CD14-positive monocyte (primary cell): ENCODE measurements around the gene CARMIL1. TPM values are rescaled to one million over a fixed set of nuclear protein-coding genes. Genes with fewer than 3 reads are reported as not detected.

Experiments used
- DNase-seq, 3 donors: peaks; one replicate each; pipeline ENCODE4 v3.0.0-alpha.2; 2011 to 2022
- H2AFZ ChIP-seq: 2 replicates; pipeline ENCODE4 v1.6.0; 2012; ENCODE audit warnings: mild to moderate bottlenecking, low read depth, low read length, inconsistent platforms; ENCODE audit not compliant: insufficient read depth, poor library complexity, severe bottlenecking
- H3K27ac ChIP-seq, 2 donors: 1 replicate in 1 of 2; 2 replicates in 1 of 2; pipeline ENCODE4 v1.5.1; 2012 to 2013; ENCODE audit warnings: low read length in 2 of 2, control low read depth in 1 of 2, inconsistent platforms in 1 of 2, low read depth in 1 of 2, mild to moderate bottlenecking in 1 of 2
- H3K27me3 ChIP-seq, 2 donors: one replicate each; pipeline versions ENCODE4 v1.6.0 to v1.6.1; 2011 to 2013; ENCODE audit warnings: low read length in 2 of 2; ENCODE audit not compliant: control insufficient read depth in 2 of 2, insufficient read depth in 2 of 2
- H3K36me3 ChIP-seq, 2 donors: replicated peaks in 1 of 2; 1 replicate in 1 of 2; 2 replicates in 1 of 2; pipeline versions ENCODE4 v1.5.1 to v1.6.1; 2012 to 2013; ENCODE audit warnings: low read length in 2 of 2, control low read depth in 1 of 2, inconsistent platforms in 1 of 2, mild to moderate bottlenecking in 1 of 2; ENCODE audit not compliant: insufficient read depth in 2 of 2, control insufficient read depth in 1 of 2
- H3K4me1 ChIP-seq, 2 donors: 1 replicate in 1 of 2; 2 replicates in 1 of 2; pipeline versions ENCODE4 v1.5.1 to v1.6.1; 2012 to 2013; ENCODE audit warnings: low read length in 2 of 2, control low read depth in 1 of 2, inconsistent platforms in 1 of 2, mild to moderate bottlenecking in 1 of 2, moderate library complexity in 1 of 2; ENCODE audit not compliant: insufficient read depth in 2 of 2, control insufficient read depth in 1 of 2
- H3K4me2 ChIP-seq: replicated peaks from 2 replicates; pipeline ENCODE3; 2012; ENCODE audit warnings: low read length, moderate library complexity, mild to moderate bottlenecking; ENCODE audit not compliant: poor library complexity, severe bottlenecking; ENCODE audit errors: extremely low read depth
- H3K4me3 ChIP-seq, 3 experiments: fragments of 200-600 bp in 1 of 3; sonication (generic) in 1 of 3; replicated peaks in 1 of 3; 1 replicate in 2 of 3; 2 replicates in 1 of 3; pipeline ENCODE4 v1.5.1; 2011 to 2013; ENCODE audit warnings: low read length in 3 of 3, mild to moderate bottlenecking in 3 of 3, control low read depth in 2 of 3, low read depth in 2 of 3, inconsistent platforms in 1 of 3, moderate library complexity in 1 of 3
- H3K79me2 ChIP-seq: 2 replicates; pipeline ENCODE4 v1.6.0; 2012; ENCODE audit warnings: mild to moderate bottlenecking, control low read depth, inconsistent platforms, low read length, moderate library complexity; ENCODE audit not compliant: insufficient read depth
- H3K9ac ChIP-seq: 2 replicates; pipeline ENCODE4 v1.6.0; 2017; ENCODE audit warnings: low read length, mild to moderate bottlenecking; ENCODE audit not compliant: insufficient read depth, poor library complexity, severe bottlenecking
- H3K9me3 ChIP-seq, 2 donors: replicated peaks in 1 of 2; 1 replicate in 1 of 2; 2 replicates in 1 of 2; pipeline versions ENCODE4 v1.5.1 to v1.6.1; 2012 to 2013; ENCODE audit warnings: low read length in 2 of 2, control low read depth in 1 of 2; ENCODE audit not compliant: control insufficient read depth in 1 of 2, insufficient read depth in 1 of 2
- H4K20me1 ChIP-seq: 2 replicates; pipeline ENCODE4 v1.6.0; 2012; ENCODE audit warnings: mild to moderate bottlenecking, low read length, control low read depth, moderate library complexity; ENCODE audit not compliant: insufficient read depth
- H3K27ac Mint-ChIP-seq, 7 donors: one replicate each; pipeline ENCODE4 v1.8.0; 2020; ENCODE audit warnings: mild to moderate bottlenecking in 7 of 7, mixed read lengths in 7 of 7, moderate library complexity in 6 of 7, inconsistent platforms in 2 of 7
- H3K27me3 Mint-ChIP-seq, 3 donors: one replicate each; pipeline ENCODE4 v1.8.0; 2021 to 2022; ENCODE audit warnings: low read depth in 3 of 3, mild to moderate bottlenecking in 3 of 3, mixed read lengths in 3 of 3, moderate library complexity in 3 of 3, inconsistent platforms in 1 of 3
- H3K36me3 Mint-ChIP-seq, 2 donors: one replicate each; pipeline ENCODE4 v1.8.0; 2020; ENCODE audit warnings: mixed read lengths in 2 of 2, inconsistent platforms in 1 of 2, mild to moderate bottlenecking in 1 of 2
- H3K4me1 Mint-ChIP-seq: one replicate; pipeline ENCODE4 v1.8.0; 2020; ENCODE audit warnings: mild to moderate bottlenecking, mixed read lengths
- H3K4me3 Mint-ChIP-seq, 2 donors: one replicate each; pipeline ENCODE4 v1.8.0; 2020; ENCODE audit warnings: mild to moderate bottlenecking in 2 of 2, mixed read lengths in 2 of 2, moderate library complexity in 1 of 2
- H3K9me3 Mint-ChIP-seq, 7 donors: one replicate each; pipeline ENCODE4 v1.8.0; 2020 to 2022; ENCODE audit warnings: mixed read lengths in 7 of 7, mild to moderate bottlenecking in 6 of 7, moderate library complexity in 6 of 7, inconsistent platforms in 2 of 7
- CTCF ChIP-seq: fragments of 200-600 bp; IDR thresholded peaks from one replicate; pipeline ENCODE4 v1.8.0; 2022; ENCODE audit warnings: antibody characterized with exemption, mild to moderate bottlenecking
- WGBS: methylation state at CpG from one replicate; pipeline ENCODE4 v1.1.5; 2013; ENCODE audit warnings: missing lambda C conversion rate; ENCODE audit not compliant: insufficient coverage; 5-methylcytosine and 5-hydroxymethylcytosine counted together
- intact Hi-C, 2 donors: fragments of 100-400 bp; cut with micrococcal nuclease; formaldehyde crosslinking; loops; one replicate each; pipeline versions ENCODE4 v1.15.0 to v1.15.1; 2023
- polyA plus RNA-seq, 3 donors: library from polyadenylated mRNA; depleted of rRNA in 1 of 3; unstranded in 2 of 3; stranded (reverse) in 1 of 3; fragments of 300-500 nt in 2 of 3; fragments of >200 nt in 1 of 3; fragmentation: Illumina TruSeq in 2 of 3; gene quantifications; 1 replicate in 2 of 3; 2 replicates in 1 of 3; pipeline ENCODE4 v1.2.3, GENCODE V29; 2012 to 2021

CARMIL1 gene
- polyA plus RNA-seq, 3 donors: 0.30 to 0.49 (median 0.41) TPM

DNA sequence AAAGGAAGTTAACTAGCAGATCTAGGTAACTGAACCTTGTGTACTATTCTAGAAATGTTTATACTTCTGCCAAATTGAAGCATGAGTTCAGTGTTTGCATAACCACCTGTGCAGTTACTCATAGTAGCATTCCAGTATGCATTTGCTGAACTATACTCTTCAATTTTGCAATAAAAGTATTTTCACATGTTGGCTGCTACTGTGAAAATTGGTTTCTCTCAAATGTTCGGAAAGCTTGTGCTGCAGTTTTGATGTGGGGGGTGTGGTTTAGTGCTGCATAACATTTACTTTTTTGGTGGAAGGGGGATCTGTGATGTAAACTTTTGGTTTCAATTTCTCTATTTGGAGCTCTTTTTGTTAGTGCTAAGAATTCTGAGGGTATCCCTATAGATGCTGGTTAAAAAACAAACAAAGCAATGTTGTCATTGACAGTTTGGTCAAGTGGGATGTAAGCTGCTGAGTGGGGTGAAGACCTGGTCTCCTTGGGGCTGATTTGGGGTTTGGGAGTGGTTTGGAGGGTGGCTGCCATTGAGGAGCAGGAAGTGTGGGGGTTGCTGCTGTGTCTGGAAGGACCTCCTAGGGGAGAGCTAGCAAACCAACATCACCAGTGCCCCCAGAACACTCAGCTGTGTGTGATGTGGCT, 87.8 kb downstream of the CARMIL1 start:
- peak overlapping the region in 1 of 3 experiments; percentile 61 for H3K4me3 ChIP-seq
- Mint-ChIP-seq H3K4me3 (peak overlapping the region; percentile 48 to 54), H3K9me3 (peaks cover 0 to 11% (median 5%) of the 10 kb centered on the region in 7 donors), H3K4me1 (peaks cover 59% of the 10 kb centered on the region), H3K27ac (peak overlapping the region in 5 of 7 donors; percentile 36 to 71 (median 51)), H3K27me3 (peaks cover 0 to 2% (median 0%) of the 10 kb centered on the region in 3 donors), H3K36me3 (peaks cover 0 to 11% of the 10 kb centered on the region in 2 donors)
- WGBS: no CpG with 5 or more reads among the region's 1 CpG
- no peaks in the 10 kb centered on the region for H3K79me2 ChIP-seq
- H4K20me1 ChIP-seq: no peaks in the 10 kb centered on the region
- peak overlapping the region; percentile 49 for H3K4me2 ChIP-seq
- no peaks in the 10 kb centered on the region for H3K27me3 ChIP-seq
- no peak overlapping the region for H3K9ac ChIP-seq
- H2AFZ ChIP-seq: peak overlapping the region; percentile 64
- H3K9me3 ChIP-seq: no peaks in the 10 kb centered on the region
- peak overlapping the region in 1 of 2 donors; percentile 43 for H3K27ac ChIP-seq
- no peak for TF ChIP-seq CTCF
- no peak for DNase-seq
- H3K36me3 ChIP-seq: no peaks in the 10 kb centered on the region
- intact Hi-C loops: no loop called here
- peaks cover 34 to 36% of the 10 kb centered on the region in 2 donors for H3K4me1 ChIP-seq

DNA sequence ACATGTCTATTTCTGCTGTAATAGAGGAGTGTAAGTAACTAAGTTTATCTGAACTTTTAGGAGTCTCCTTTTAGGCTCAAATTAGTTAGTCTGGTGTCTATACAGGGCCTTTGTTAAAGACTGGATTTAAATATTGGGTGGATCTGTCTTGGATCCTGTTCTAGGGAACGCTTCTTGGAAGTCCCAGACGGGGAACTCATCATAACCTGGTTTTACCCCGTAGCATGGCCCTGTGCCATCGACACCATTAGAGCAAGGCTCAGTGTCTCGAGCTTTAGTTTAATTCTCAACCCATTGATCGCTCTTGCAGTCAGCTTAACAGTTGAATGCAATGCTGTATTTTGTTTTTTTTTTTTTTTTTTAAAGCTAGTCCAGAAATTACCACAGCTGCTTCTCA, 89.9 kb downstream of the CARMIL1 start:
- peaks cover 2 to 12% of the 10 kb centered on the region in 2 donors for H3K36me3 Mint-ChIP-seq
- Histone ChIP-seq H4K20me1 (no peaks in the 10 kb centered on the region), H3K27ac (no peak overlapping the region), H3K36me3 (no peaks in the 10 kb centered on the region), H3K9ac (no peak overlapping the region), H3K4me2 (no peak overlapping the region), H3K4me3 (no peak overlapping the region), H2AFZ (no peak overlapping the region), H3K4me1 (peaks cover 19 to 22% of the 10 kb centered on the region in 2 donors), H3K27me3 (no peaks in the 10 kb centered on the region), H3K9me3 (peaks cover 0 to 5% of the 10 kb centered on the region in 2 donors), H3K79me2 (no peaks in the 10 kb centered on the region)
- TF ChIP-seq CTCF: no peak
- H3K4me3 Mint-ChIP-seq: no peak overlapping the region
- H3K9me3 Mint-ChIP-seq: peaks cover 6 to 25% (median 16%) of the 10 kb centered on the region in 7 donors
- intact Hi-C loops: no loop called here
- 66% methylated on average over 5 of the region's 6 CpGs for WGBS
- DNase-seq: no peak
- H3K4me1 Mint-ChIP-seq: peaks cover 40% of the 10 kb centered on the region
- peaks cover 0 to 2% (median 2%) of the 10 kb centered on the region in 3 donors for H3K27me3 Mint-ChIP-seq
- no peak overlapping the region for H3K27ac Mint-ChIP-seq
